Breast epithelium (tissue), 3 donors: ENCODE measurements around the gene SLC17A7.

Experiments used
- CTCF ChIP-seq, 3 donors: fragments of 450-650 bp; IDR thresholded peaks; one replicate each; pipeline ENCODE4 v1.5.1; 2016 to 2017; ENCODE audit warnings: antibody characterized with exemption in 3 of 3, mild to moderate bottlenecking in 3 of 3, moderate library complexity in 3 of 3
- POLR2AphosphoS5 ChIP-seq, 3 donors: sonication (generic); formaldehyde crosslinking; IDR thresholded peaks; one replicate each; pipeline ENCODE4 v1.6.1; 2017; ENCODE audit warnings: antibody characterized with exemption in 3 of 3

GRCh38 chr19:49488863-49489537 is 47.7 kb upstream of the SLC17A7 start:
- TF ChIP-seq CTCF (IDR thresholded peaks at IDR 0.05): no peak
- TF ChIP-seq POLR2AphosphoS5 (IDR thresholded peaks at IDR 0.05): no peak
